ENCODE results near the gene OR10Z1. TPM values are rescaled to one million over a fixed set of nuclear protein-coding genes. Genes with fewer than 3 reads are reported as not detected.

The OR10Z1 gene
- polyA plus RNA-seq, 3 donors: not detected

DNA sequence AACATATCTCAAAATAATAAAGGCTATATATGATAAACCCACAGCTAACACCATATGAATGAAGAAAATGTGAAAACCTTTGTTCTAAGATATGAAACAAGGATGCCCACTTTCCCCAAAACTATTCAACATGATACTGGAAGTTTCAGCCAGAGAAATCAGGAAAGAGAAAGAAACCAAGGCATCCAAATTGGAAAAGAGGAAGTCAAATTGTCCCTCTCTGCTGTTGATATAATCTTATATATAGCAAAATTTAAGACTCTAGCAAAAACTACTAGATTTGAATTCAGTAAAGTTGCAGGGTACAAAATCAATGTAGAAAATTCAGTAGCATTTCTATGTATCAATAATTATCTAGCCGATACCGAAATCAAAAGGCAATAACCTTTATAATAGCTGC, 4.3 kb upstream of the OR10Z1 start:
- TF ChIP-seq, protein P1, sequence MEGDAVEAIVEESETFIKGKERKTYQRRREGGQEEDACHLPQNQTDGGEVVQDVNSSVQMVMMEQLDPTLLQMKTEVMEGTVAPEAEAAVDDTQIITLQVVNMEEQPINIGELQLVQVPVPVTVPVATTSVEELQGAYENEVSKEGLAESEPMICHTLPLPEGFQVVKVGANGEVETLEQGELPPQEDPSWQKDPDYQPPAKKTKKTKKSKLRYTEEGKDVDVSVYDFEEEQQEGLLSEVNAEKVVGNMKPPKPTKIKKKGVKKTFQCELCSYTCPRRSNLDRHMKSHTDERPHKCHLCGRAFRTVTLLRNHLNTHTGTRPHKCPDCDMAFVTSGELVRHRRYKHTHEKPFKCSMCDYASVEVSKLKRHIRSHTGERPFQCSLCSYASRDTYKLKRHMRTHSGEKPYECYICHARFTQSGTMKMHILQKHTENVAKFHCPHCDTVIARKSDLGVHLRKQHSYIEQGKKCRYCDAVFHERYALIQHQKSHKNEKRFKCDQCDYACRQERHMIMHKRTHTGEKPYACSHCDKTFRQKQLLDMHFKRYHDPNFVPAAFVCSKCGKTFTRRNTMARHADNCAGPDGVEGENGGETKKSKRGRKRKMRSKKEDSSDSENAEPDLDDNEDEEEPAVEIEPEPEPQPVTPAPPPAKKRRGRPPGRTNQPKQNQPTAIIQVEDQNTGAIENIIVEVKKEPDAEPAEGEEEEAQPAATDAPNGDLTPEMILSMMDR (IDR thresholded peaks at IDR 0.05): no peak
- Mint-ChIP-seq H3K36me3 (peaks cover 0 to 3% of the 10 kb centered on the region in 2 donors), H3K27ac (no peak overlapping the region), H3K9me3 (peaks cover 25 to 37% (median 35%) of the 10 kb centered on the region in 7 donors), H3K4me1 (no peaks in the 10 kb centered on the region), H3K27me3 (ENCODE audit: low read depth in 3 of 3) (peaks cover 0 to 3% (median 0%) of the 10 kb centered on the region in 3 donors), H3K4me3 (no peak overlapping the region)
- Histone ChIP-seq H3K79me2 (ENCODE audit: insufficient read depth, low read length) (no peaks in the 10 kb centered on the region), H3K9ac (ENCODE audit: insufficient read depth, low read length, poor library complexity, severe bottlenecking) (no peak overlapping the region), H3K36me3 (replicated peaks in 1 of 2; ENCODE audit: control insufficient read depth in 1 of 2, insufficient read depth in 2 of 2, low read length in 2 of 2) (no peaks in the 10 kb centered on the region), H4K20me1 (ENCODE audit: insufficient read depth, low read length) (no peaks in the 10 kb centered on the region), H3K4me1 (ENCODE audit: control insufficient read depth in 1 of 2, insufficient read depth in 2 of 2, low read length in 2 of 2) (no peaks in the 10 kb centered on the region), H3K4me2 (replicated peaks; ENCODE audit: extremely low read depth, low read length, poor library complexity, severe bottlenecking) (no peak overlapping the region), H3K27ac (ENCODE audit: low read depth in 1 of 2, low read length in 2 of 2) (no peak overlapping the region), H3K4me3 (replicated peaks in 1 of 3; ENCODE audit: low read depth in 2 of 3, low read length in 3 of 3) (no peak overlapping the region), H3K27me3 (ENCODE audit: control insufficient read depth in 2 of 2, insufficient read depth in 2 of 2, low read length in 2 of 2) (no peaks in the 10 kb centered on the region), H3K9me3 (replicated peaks in 1 of 2; ENCODE audit: control insufficient read depth in 1 of 2, insufficient read depth in 1 of 2, low read length in 2 of 2) (peaks cover 23 to 24% of the 10 kb centered on the region in 2 donors), H2AFZ (ENCODE audit: insufficient read depth, low read depth, low read length, poor library complexity, severe bottlenecking) (no peak overlapping the region)
- intact Hi-C loops (cut with micrococcal nuclease): no loop called here
- DNase-seq: no peak
- whole genome bisulfite sequencing (ENCODE audit: insufficient coverage): no CpG with 5 or more reads among the region's 2 CpGs

DNA sequence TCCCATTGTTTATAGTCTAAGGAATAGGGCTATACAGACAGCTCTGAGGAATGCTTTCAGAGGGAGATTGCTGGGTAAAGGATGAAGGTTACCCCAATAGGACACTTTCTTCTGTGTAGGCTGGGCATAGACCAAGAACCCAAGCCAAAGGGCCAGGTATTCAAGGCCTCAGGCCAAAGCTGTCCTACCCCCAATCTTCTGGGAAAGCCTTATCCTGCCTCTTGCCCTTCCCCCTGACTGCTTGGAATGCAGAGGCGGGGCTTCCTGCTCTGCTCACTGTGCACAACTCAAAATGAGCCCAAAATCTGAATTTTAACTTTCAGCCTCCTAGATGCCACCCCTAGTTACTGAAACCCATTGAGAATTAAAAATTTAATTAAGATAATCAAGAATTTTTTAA, 2.2 kb downstream of the OR10Z1 start:
- no peaks in the 10 kb centered on the region for H3K36me3 Mint-ChIP-seq
- 100% methylated on average over 1 of the region's 1 CpG for WGBS (ENCODE audit: insufficient coverage)

More for the DNA sequence above, 2.2 kb downstream of the OR10Z1 start:
- DNase-seq: no peak
- Histone ChIP-seq H3K79me2 (ENCODE audit: insufficient read depth, low read length) (no peaks in the 10 kb centered on the region), H2AFZ (ENCODE audit: insufficient read depth, low read depth, low read length, poor library complexity, severe bottlenecking) (no peak overlapping the region), H3K4me3 (replicated peaks in 1 of 3; ENCODE audit: low read depth in 2 of 3, low read length in 3 of 3) (no peak overlapping the region), H4K20me1 (ENCODE audit: insufficient read depth, low read length) (no peaks in the 10 kb centered on the region), H3K9me3 (replicated peaks in 1 of 2; ENCODE audit: control insufficient read depth in 1 of 2, insufficient read depth in 1 of 2, low read length in 2 of 2) (no peaks in the 10 kb centered on the region), H3K27me3 (ENCODE audit: control insufficient read depth in 2 of 2, insufficient read depth in 2 of 2, low read length in 2 of 2) (no peaks in the 10 kb centered on the region), H3K36me3 (replicated peaks in 1 of 2; ENCODE audit: control insufficient read depth in 1 of 2, insufficient read depth in 2 of 2, low read length in 2 of 2) (no peaks in the 10 kb centered on the region), H3K4me2 (replicated peaks; ENCODE audit: extremely low read depth, low read length, poor library complexity, severe bottlenecking) (no peak overlapping the region), H3K4me1 (ENCODE audit: control insufficient read depth in 1 of 2, insufficient read depth in 2 of 2, low read length in 2 of 2) (no peaks in the 10 kb centered on the region), H3K9ac (ENCODE audit: insufficient read depth, low read length, poor library complexity, severe bottlenecking) (no peak overlapping the region), H3K27ac (ENCODE audit: low read depth in 1 of 2, low read length in 2 of 2) (no peak overlapping the region)
- peaks cover 0 to 2% (median 0%) of the 10 kb centered on the region in 7 donors for H3K9me3 Mint-ChIP-seq
- no peaks in the 10 kb centered on the region for H3K4me1 Mint-ChIP-seq
- peaks cover 0 to 3% (median 0%) of the 10 kb centered on the region in 3 donors for H3K27me3 Mint-ChIP-seq (ENCODE audit: low read depth in 3 of 3)
- no peak overlapping the region for H3K4me3 Mint-ChIP-seq
- intact Hi-C loops (cut with micrococcal nuclease): no loop called here
- TF ChIP-seq, protein P1 (IDR thresholded peaks at IDR 0.05): no peak
- H3K27ac Mint-ChIP-seq: no peak overlapping the region

Measured in CD14-positive monocyte (primary cell).